Chondrocyte (in vitro differentiated cells): ENCODE data around the gene RABGAP1L. TPM values are rescaled to one million over a fixed set of nuclear protein-coding genes. Genes with fewer than 3 reads are reported as not detected.

ENCODE experiments used
- DNase-seq: peaks from one replicate; pipeline ENCODE4 v3.0.0; 2021; ENCODE audit warnings: mixed read lengths, low spot score
- H3K27ac Mint-ChIP-seq: one replicate; pipeline ENCODE4 v1.8.0; 2021; ENCODE audit warnings: mild to moderate bottlenecking, moderate library complexity, mixed read lengths; ENCODE audit not compliant: unreplicated experiment
- H3K27me3 Mint-ChIP-seq: 2 replicates; pipeline ENCODE4 v1.8.0; 2021; ENCODE audit warnings: low read depth, mixed read lengths
- H3K36me3 Mint-ChIP-seq: 2 replicates; pipeline ENCODE4 v1.8.0; 2021; ENCODE audit warnings: low read depth, mixed read lengths
- H3K4me1 Mint-ChIP-seq: 2 replicates; pipeline ENCODE4 v1.8.0; 2021; ENCODE audit warnings: low read depth, mild to moderate bottlenecking, mixed read lengths
- H3K4me3 Mint-ChIP-seq: one replicate; pipeline ENCODE4 v1.8.0; 2021; ENCODE audit warnings: mild to moderate bottlenecking, moderate library complexity, mixed read lengths; ENCODE audit not compliant: unreplicated experiment
- H3K9me3 Mint-ChIP-seq: 2 replicates; pipeline ENCODE4 v1.8.0; 2021; ENCODE audit warnings: low read depth, mixed read lengths
- CTCF ChIP-seq: fragments of 200-600 bp; sonication (generic); IDR thresholded peaks from 2 replicates; pipeline ENCODE4 v1.5.0; 2021; ENCODE audit warnings: antibody characterized with exemption, mild to moderate bottlenecking, moderate library complexity
- total RNA-seq: library from RNA; stranded (reverse); gene quantifications from 3 replicates; pipeline ENCODE4 v1.2.1, GENCODE V29; 2021

The RABGAP1L gene
- total RNA-seq, 1 donor from 2014 or later: 27.1 TPM

GRCh38 chr1:174149216-174149615, 10.1 kb upstream of the RABGAP1L start:
- no peak for DNase-seq
- H3K9me3 Mint-ChIP-seq: peaks cover 28% of the 10 kb centered on the region
- H3K27ac Mint-ChIP-seq: no peak overlapping the region
- no peak overlapping the region for H3K4me3 Mint-ChIP-seq
- H3K4me1 Mint-ChIP-seq: peaks cover 4% of the 10 kb centered on the region
- H3K36me3 Mint-ChIP-seq: peaks cover 6% of the 10 kb centered on the region
- TF ChIP-seq CTCF: no peak
- H3K27me3 Mint-ChIP-seq: peaks cover 12% of the 10 kb centered on the region

GRCh38 chr1:174150499-174150898, 8.8 kb upstream of the RABGAP1L start:
- Mint-ChIP-seq H3K27me3 (peaks cover 7% of the 10 kb centered on the region), H3K36me3 (peaks cover 4% of the 10 kb centered on the region), H3K4me3 (no peak overlapping the region), H3K4me1 (peaks cover 4% of the 10 kb centered on the region), H3K9me3 (peaks cover 24% of the 10 kb centered on the region), H3K27ac (no peak overlapping the region)
- no peak for TF ChIP-seq CTCF
- no peak for DNase-seq

- no peak for TF ChIP-seq CTCF
- Mint-ChIP-seq H3K9me3 (peaks cover 8% of the 10 kb centered on the region), H3K27me3 (no peaks in the 10 kb centered on the region)
Observed at GRCh38 chr1:174152427-174152826, 6.9 kb upstream of the RABGAP1L start.

GRCh38 chr1:174153085-174153824, 6.1 kb upstream of the RABGAP1L start:
- Mint-ChIP-seq H3K4me3 (no peak overlapping the region), H3K9me3 (peaks cover 5% of the 10 kb centered on the region), H3K4me1 (peaks cover 5% of the 10 kb centered on the region), H3K27me3 (no peaks in the 10 kb centered on the region), H3K36me3 (no peaks in the 10 kb centered on the region), H3K27ac (peak overlapping the region; percentile 36)
- peak; percentile 16 for TF ChIP-seq CTCF
- no peak for DNase-seq

More at GRCh38 chr1:174152427-174152826, 6.9 kb upstream of the RABGAP1L start:
- H3K27ac Mint-ChIP-seq: no peak overlapping the region
- no peak for DNase-seq
- peaks cover 4% of the 10 kb centered on the region for H3K4me1 Mint-ChIP-seq
- H3K4me3 Mint-ChIP-seq: no peak overlapping the region
- no peaks in the 10 kb centered on the region for H3K36me3 Mint-ChIP-seq

- Mint-ChIP-seq H3K27ac (no peak overlapping the region), H3K36me3 (no peaks in the 10 kb centered on the region), H3K27me3 (no peaks in the 10 kb centered on the region), H3K4me3 (no peak overlapping the region), H3K9me3 (peaks cover 4% of the 10 kb centered on the region), H3K4me1 (peaks cover 11% of the 10 kb centered on the region)
- no peak for DNase-seq
- TF ChIP-seq CTCF: no peak
Observed at GRCh38 chr1:174153825-174154107, 5.6 kb upstream of the RABGAP1L start.
